Keratinocyte (primary cell): Measurements from ENCODE around the gene PITPNC1. TPM values are rescaled to one million over a fixed set of nuclear protein-coding genes. Genes with fewer than 3 reads are reported as not detected.

ENCODE experiments used
- DNase-seq: peaks from one replicate; pipeline ENCODE4 v3.0.0-alpha.2; 2011; ENCODE audit warnings: low read depth, missing footprints, low spot score
- FAIRE-seq: peaks from 2 replicates; lab custom pipeline; 2011; peaks lifted over from hg19 to GRCh38; lab: Jason Lieb, UNC
- H2AFZ ChIP-seq: 2 replicates; pipeline ENCODE4 v1.6.0; 2012; ENCODE audit warnings: low read length, control low read depth, inconsistent platforms; ENCODE audit not compliant: control insufficient read depth
- H3K27ac ChIP-seq: 2 replicates; pipeline ENCODE4 v1.5.1; 2011; ENCODE audit warnings: low read length; ENCODE audit not compliant: control insufficient read depth, insufficient read depth
- H3K27me3 ChIP-seq: 3 replicates; pipeline ENCODE4 v1.6.0; 2011; ENCODE audit warnings: low read length; ENCODE audit not compliant: control insufficient read depth, insufficient read depth; ENCODE audit errors: extremely low read depth
- H3K36me3 ChIP-seq, 2 experiments: 2 replicates in 1 of 2; 3 replicates in 1 of 2; pipeline ENCODE4 v1.5.1; 2011; ENCODE audit warnings: low read length in 2 of 2, mild to moderate bottlenecking in 1 of 2; ENCODE audit not compliant: control insufficient read depth in 2 of 2, insufficient read depth in 2 of 2; ENCODE audit errors: extremely low read depth in 1 of 2
- H3K4me1 ChIP-seq: 3 replicates; pipeline ENCODE4 v1.5.1; 2011; ENCODE audit warnings: low read length; ENCODE audit not compliant: control insufficient read depth, insufficient read depth; ENCODE audit errors: extremely low read depth
- H3K4me2 ChIP-seq: 3 replicates; pipeline ENCODE4 v1.6.0; 2011; ENCODE audit warnings: low read depth, low read length; ENCODE audit not compliant: control insufficient read depth, insufficient read depth; ENCODE audit errors: extremely low read depth
- H3K4me3 ChIP-seq, 3 experiments: fragments of 200-600 bp in 1 of 3; sonication (generic) in 1 of 3; 2 replicates in 2 of 3; 3 replicates in 1 of 3; pipeline ENCODE4 v1.5.1; 2011 to 2016; ENCODE audit warnings: low read length in 3 of 3, mild to moderate bottlenecking in 3 of 3, control low read depth in 2 of 3, inconsistent platforms in 1 of 3, low read depth in 1 of 3, mixed read lengths in 1 of 3, mixed run types in 1 of 3, moderate library complexity in 1 of 3; ENCODE audit not compliant: control insufficient read depth in 2 of 3, insufficient read depth in 2 of 3; ENCODE audit errors: extremely low read depth in 1 of 3
- H3K79me2 ChIP-seq: 2 replicates; pipeline ENCODE4 v1.6.0; 2012; ENCODE audit warnings: low read length; ENCODE audit not compliant: control insufficient read depth, insufficient read depth
- H3K9ac ChIP-seq: 3 replicates; pipeline ENCODE4 v1.6.0; 2011; ENCODE audit warnings: low read length; ENCODE audit not compliant: control insufficient read depth, insufficient read depth; ENCODE audit errors: extremely low read depth
- H3K9me1 ChIP-seq: 3 replicates; pipeline ENCODE4 v1.6.0; 2011; ENCODE audit warnings: low read length; ENCODE audit not compliant: control insufficient read depth, insufficient read depth; ENCODE audit errors: extremely low read depth
- H3K9me3 ChIP-seq: 2 replicates; pipeline ENCODE4 v1.5.1; 2012; ENCODE audit warnings: low read depth, low read length; ENCODE audit not compliant: control insufficient read depth
- H4K20me1 ChIP-seq: 3 replicates; pipeline ENCODE4 v1.6.0; 2011; ENCODE audit warnings: low read length; ENCODE audit not compliant: control insufficient read depth, insufficient read depth; ENCODE audit errors: extremely low read depth
- EZH2 ChIP-seq: IDR thresholded peaks from one replicate; pipeline ENCODE4 v1.6.1; 2012; ENCODE audit warnings: inconsistent platforms, mild to moderate bottlenecking, low read length, moderate library complexity
- dilution Hi-C: fragments of 300-500 bp; cut with MboI; formaldehyde crosslinking; loops from one replicate; pipeline ENCODE4 v1.7.0; 2020; ENCODE audit warnings: low sequenced_read_pairs; ENCODE audit not compliant: extremely low pct_ligation_motif_present
- polyA plus RNA-seq, 5 experiments: library from polyadenylated mRNA; depleted of rRNA in 3 of 5; stranded (reverse) in 3 of 5; stranded (forward) in 1 of 5; unstranded in 1 of 5; fragments of >200 nt; gene quantifications; 1 replicate in 1 of 5; 2 replicates in 3 of 5; 3 replicates in 1 of 5; pipeline versions ENCODE4 v1.2.1 to v1.2.3, GENCODE V29; 2011 to 2012; ENCODE audit warnings: missing spikeins in 2 of 5, low read depth in 1 of 5, low replicate concordance in 1 of 5
- TF ChIP-seq, protein P1 (sequence below), 3 experiments: IDR thresholded peaks in 1 of 3; conservative IDR thresholded peaks in 1 of 3; optimal IDR thresholded peaks in 1 of 3; 2 replicates in 2 of 3; 3 replicates in 1 of 3; pipeline versions ENCODE3 to v1.5.1; 2011; ENCODE audit warnings: low read length in 3 of 3, mild to moderate bottlenecking in 3 of 3, moderate library complexity in 2 of 3, control low read depth in 1 of 3, inconsistent platforms in 1 of 3; ENCODE audit not compliant: insufficient read depth in 2 of 3; ENCODE audit errors: extremely low read depth in 1 of 3

PITPNC1 gene
- polyA plus RNA-seq, 1 donor (not counting 4 experiments of a cell fraction or from before 2014, with no cell fraction given): 24.8 TPM

DNA sequence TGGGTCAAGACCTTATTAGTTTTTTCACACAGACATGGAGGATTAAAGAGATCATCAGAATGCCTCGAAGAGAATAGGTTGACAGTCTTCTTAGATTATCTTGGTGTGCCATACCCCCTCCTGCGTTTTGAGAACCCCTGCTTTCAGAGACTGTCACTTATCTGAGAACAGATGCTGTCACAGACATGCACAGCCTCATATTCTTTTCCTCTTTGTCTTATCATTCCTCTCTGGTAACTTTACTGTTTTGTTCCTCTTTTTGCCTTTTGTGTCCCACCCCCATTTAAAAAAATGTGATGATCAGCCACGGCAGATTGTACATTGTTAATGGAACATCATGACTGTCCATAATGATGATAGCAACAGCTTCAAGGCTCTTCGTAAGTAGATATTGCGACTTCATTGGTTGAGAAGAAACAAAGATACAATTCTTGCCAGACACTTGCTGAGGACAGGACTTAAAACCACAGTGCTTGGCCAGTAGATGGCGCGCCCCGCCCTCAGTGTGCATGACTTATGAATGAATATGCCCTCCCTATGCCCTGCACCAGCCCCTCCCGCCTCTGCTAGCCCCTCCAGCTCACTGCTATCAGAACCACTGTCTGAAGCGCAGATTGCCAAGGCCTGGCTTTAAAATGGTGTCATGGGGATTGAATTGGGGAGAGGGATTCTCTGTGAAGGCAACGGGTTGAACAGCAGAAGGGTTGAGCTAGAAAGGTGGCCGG lies 2.6 kb upstream of the PITPNC1 start:
- no peaks in the 10 kb centered on the region for H3K9me3 ChIP-seq
- FAIRE-seq (peak; percentile 80), DNase-seq (no peak)
- no peak overlapping the region for H2AFZ ChIP-seq
- no peaks in the 10 kb centered on the region for H3K27me3 ChIP-seq
- no peak overlapping the region for H3K9ac ChIP-seq
- no peak overlapping the region for H3K27ac ChIP-seq
- TF ChIP-seq, protein P1, sequence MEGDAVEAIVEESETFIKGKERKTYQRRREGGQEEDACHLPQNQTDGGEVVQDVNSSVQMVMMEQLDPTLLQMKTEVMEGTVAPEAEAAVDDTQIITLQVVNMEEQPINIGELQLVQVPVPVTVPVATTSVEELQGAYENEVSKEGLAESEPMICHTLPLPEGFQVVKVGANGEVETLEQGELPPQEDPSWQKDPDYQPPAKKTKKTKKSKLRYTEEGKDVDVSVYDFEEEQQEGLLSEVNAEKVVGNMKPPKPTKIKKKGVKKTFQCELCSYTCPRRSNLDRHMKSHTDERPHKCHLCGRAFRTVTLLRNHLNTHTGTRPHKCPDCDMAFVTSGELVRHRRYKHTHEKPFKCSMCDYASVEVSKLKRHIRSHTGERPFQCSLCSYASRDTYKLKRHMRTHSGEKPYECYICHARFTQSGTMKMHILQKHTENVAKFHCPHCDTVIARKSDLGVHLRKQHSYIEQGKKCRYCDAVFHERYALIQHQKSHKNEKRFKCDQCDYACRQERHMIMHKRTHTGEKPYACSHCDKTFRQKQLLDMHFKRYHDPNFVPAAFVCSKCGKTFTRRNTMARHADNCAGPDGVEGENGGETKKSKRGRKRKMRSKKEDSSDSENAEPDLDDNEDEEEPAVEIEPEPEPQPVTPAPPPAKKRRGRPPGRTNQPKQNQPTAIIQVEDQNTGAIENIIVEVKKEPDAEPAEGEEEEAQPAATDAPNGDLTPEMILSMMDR (optimal IDR thresholded peaks at IDR 0.05 in 1 of 3, IDR thresholded peaks at IDR 0.05 in 1 of 3, conservative IDR thresholded peaks at IDR 0.05 in 1 of 3; ENCODE audit: extremely low read depth in 1 of 3, insufficient read depth in 2 of 3, low read length in 3 of 3): peak; percentile 90 to 99 (median 92)
- TF ChIP-seq EZH2: no peak
- H3K36me3 ChIP-seq: peaks cover 0 to 6% of the 10 kb centered on the region in 2 experiments
- H3K4me2 ChIP-seq: no peak overlapping the region
- peaks cover 24% of the 10 kb centered on the region for H3K4me1 ChIP-seq
- H3K9me1 ChIP-seq: no peaks in the 10 kb centered on the region
- peaks cover 6% of the 10 kb centered on the region for H3K79me2 ChIP-seq
- H4K20me1 ChIP-seq: no peaks in the 10 kb centered on the region
- no peak overlapping the region for H3K4me3 ChIP-seq
- dilution Hi-C loops: no loop called here

DNA sequence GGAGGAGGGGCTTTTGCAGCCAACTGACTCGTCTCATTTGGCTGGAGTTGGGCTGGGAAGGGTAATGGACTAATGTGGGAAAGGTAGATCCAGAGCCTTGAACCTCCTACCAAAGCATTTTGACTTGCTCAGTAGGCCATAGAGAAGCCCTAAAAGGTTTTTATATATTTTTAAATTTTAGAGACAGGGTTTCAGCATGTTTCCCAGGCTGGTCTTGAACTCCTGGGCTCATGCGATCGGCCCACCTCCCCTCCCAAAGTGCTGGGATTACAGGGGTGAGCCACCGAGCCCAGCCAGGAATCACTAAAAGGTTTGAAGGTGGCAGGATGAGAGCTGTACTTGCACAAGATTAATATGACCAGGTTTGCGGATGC lies 2.0 kb upstream of the PITPNC1 start:
- peaks cover 6% of the 10 kb centered on the region for H3K79me2 ChIP-seq
- no peak overlapping the region for H2AFZ ChIP-seq
- peaks cover 0 to 7% of the 10 kb centered on the region in 2 experiments for H3K36me3 ChIP-seq
- H3K4me3 ChIP-seq: no peak overlapping the region
- peaks cover 25% of the 10 kb centered on the region for H3K4me1 ChIP-seq
- H3K27me3 ChIP-seq: no peaks in the 10 kb centered on the region
- no peak overlapping the region for H3K4me2 ChIP-seq
- FAIRE-seq: no peak
- dilution Hi-C loops: no loop called here
- H3K9ac ChIP-seq: no peak overlapping the region
- H3K9me3 ChIP-seq: no peaks in the 10 kb centered on the region
- TF ChIP-seq, protein P1 (optimal IDR thresholded peaks at IDR 0.05 in 1 of 3, IDR thresholded peaks at IDR 0.05 in 1 of 3, conservative IDR thresholded peaks at IDR 0.05 in 1 of 3; ENCODE audit: extremely low read depth in 1 of 3, insufficient read depth in 2 of 3, low read length in 3 of 3): no peak
- TF ChIP-seq EZH2: no peak
- no peak for DNase-seq
- no peaks in the 10 kb centered on the region for H3K9me1 ChIP-seq
- no peaks in the 10 kb centered on the region for H4K20me1 ChIP-seq
- H3K27ac ChIP-seq: no peak overlapping the region
